HepG2 (cell line): Measurements from ENCODE around the gene FAM20C.

ENCODE experiments used
- AGO2 ChIP-seq: fragments of 200-400 bp; formaldehyde crosslinking; optimal IDR thresholded peaks from 2 replicates; pipeline ENCODE3; 2017; ENCODE audit warnings: mild to moderate bottlenecking, low read depth, low read length, moderate library complexity
- CCAR2 ChIP-seq: fragments of 200-400 bp; formaldehyde crosslinking; optimal IDR thresholded peaks from 2 replicates; pipeline ENCODE3; 2018; ENCODE audit warnings: low read depth, mild to moderate bottlenecking, low read length, moderate library complexity
- NR3C1 ChIP-seq: sonication (generic); formaldehyde crosslinking; IDR thresholded peaks from 2 replicates; pipeline ENCODE4 v1.4.0; 2020; ENCODE audit warnings: missing genetic modification reagents
- POLR2A ChIP-seq, 2 experiments: IDR thresholded peaks; 2 replicates each; pipeline ENCODE4 v1.6.1; 2011; ENCODE audit warnings: low read depth in 2 of 2, low read length in 2 of 2, mild to moderate bottlenecking in 1 of 2, moderate library complexity in 1 of 2; ENCODE audit not compliant: insufficient read depth in 1 of 2
- POLR2AphosphoS2 ChIP-seq: IDR thresholded peaks from 2 replicates; pipeline ENCODE4 v1.6.1; 2011; ENCODE audit warnings: low read depth, low read length, improper control_type of control experiment
- RAD21 ChIP-seq: fragments of 450-650 bp; formaldehyde crosslinking; IDR thresholded peaks from 2 replicates; pipeline ENCODE4 v1.5.0; 2020; ENCODE audit warnings: mild to moderate bottlenecking
- SAFB2 ChIP-seq: sonication (generic); formaldehyde crosslinking; IDR thresholded peaks from 2 replicates; pipeline ENCODE4 v1.5.1; 2020; ENCODE audit warnings: missing genetic modification reagents, low read depth, mild to moderate bottlenecking, borderline replicate concordance
- ZC3H13 ChIP-seq: sonication (generic); formaldehyde crosslinking; IDR thresholded peaks from 2 replicates; pipeline ENCODE4 v1.8.1; 2023; ENCODE audit warnings: mild to moderate bottlenecking, missing genetic modification reagents, moderate library complexity
- ZNF33A ChIP-seq: sonication (generic); formaldehyde crosslinking; IDR thresholded peaks from 2 replicates; pipeline ENCODE4 v1.5.1; 2020; ENCODE audit warnings: missing genetic modification reagents, mild to moderate bottlenecking, moderate library complexity, borderline replicate concordance
- ZNF777 ChIP-seq: sonication (generic); formaldehyde crosslinking; IDR thresholded peaks from 2 replicates; pipeline ENCODE4 v1.4.0; 2020; ENCODE audit warnings: missing genetic modification reagents
- TF ChIP-seq, protein P1 (sequence below): sonication (generic); formaldehyde crosslinking; IDR thresholded peaks from 2 replicates; pipeline ENCODE4 v1.5.0; 2020; ENCODE audit warnings: mild to moderate bottlenecking, missing genetic modification reagents, moderate library complexity
- TF ChIP-seq, protein P2 (sequence below): IDR thresholded peaks from 2 replicates; pipeline ENCODE4 v1.6.1; 2012; ENCODE audit warnings: inconsistent platforms
- TF ChIP-seq, protein P3 (sequence below): sonication (generic); formaldehyde crosslinking; IDR thresholded peaks from 2 replicates; pipeline ENCODE4 v1.4.0; 2020; ENCODE audit warnings: missing genetic modification reagents

DNA sequence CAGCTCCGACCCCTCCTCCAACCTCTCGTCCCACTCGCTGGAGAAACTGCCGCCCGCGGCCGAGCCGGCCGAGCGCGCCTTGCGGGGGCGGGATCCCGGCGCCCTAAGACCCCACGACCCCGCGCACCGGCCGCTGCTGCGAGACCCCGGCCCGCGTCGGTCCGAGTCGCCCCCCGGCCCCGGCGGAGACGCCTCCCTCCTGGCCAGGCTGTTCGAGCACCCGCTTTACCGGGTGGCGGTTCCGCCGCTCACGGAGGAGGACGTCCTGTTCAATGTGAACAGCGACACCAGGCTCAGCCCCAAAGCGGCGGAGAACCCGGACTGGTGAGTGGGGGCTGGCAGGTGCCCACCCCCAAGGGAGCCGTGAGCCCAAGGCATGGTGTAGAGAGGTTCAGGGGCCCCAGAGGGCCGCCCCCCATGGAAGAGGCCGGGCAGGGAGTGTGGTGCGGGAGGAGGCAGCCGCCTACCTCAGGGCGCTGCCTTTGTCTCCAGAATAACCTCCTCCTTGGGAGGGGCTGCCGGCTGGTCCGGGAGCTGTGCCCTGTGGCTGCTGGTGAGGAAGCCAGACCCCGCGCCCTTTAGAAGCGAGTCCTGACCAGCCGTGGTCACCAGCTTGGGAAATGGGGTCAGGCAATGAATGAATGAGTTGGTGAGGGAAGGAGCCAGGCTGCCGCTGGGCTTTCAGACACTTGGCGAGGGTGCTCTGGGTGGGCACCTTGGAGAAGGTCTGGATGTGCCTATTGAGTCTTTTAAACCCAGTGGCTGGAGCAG lies 1.3 kb downstream of the FAM20C start:
- no peak for TF ChIP-seq ZNF33A (CRISPR knock-in tag)
- TF ChIP-seq, protein P1, sequence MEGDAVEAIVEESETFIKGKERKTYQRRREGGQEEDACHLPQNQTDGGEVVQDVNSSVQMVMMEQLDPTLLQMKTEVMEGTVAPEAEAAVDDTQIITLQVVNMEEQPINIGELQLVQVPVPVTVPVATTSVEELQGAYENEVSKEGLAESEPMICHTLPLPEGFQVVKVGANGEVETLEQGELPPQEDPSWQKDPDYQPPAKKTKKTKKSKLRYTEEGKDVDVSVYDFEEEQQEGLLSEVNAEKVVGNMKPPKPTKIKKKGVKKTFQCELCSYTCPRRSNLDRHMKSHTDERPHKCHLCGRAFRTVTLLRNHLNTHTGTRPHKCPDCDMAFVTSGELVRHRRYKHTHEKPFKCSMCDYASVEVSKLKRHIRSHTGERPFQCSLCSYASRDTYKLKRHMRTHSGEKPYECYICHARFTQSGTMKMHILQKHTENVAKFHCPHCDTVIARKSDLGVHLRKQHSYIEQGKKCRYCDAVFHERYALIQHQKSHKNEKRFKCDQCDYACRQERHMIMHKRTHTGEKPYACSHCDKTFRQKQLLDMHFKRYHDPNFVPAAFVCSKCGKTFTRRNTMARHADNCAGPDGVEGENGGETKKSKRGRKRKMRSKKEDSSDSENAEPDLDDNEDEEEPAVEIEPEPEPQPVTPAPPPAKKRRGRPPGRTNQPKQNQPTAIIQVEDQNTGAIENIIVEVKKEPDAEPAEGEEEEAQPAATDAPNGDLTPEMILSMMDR (CRISPR knock-in tag): no peak; the same call in 1 of the 2 replicates
- TF ChIP-seq POLR2A (IDR thresholded peaks at IDR 0.05; ENCODE audit: insufficient read depth in 1 of 2, low read depth in 2 of 2, low read length in 2 of 2): no peak
- no peak for TF ChIP-seq SAFB2 (CRISPR knock-in tag)
- TF ChIP-seq POLR2AphosphoS2: no peak
- TF ChIP-seq, protein P2, sequence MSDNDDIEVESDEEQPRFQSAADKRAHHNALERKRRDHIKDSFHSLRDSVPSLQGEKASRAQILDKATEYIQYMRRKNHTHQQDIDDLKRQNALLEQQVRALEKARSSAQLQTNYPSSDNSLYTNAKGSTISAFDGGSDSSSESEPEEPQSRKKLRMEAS: no peak
- TF ChIP-seq, protein P3, sequence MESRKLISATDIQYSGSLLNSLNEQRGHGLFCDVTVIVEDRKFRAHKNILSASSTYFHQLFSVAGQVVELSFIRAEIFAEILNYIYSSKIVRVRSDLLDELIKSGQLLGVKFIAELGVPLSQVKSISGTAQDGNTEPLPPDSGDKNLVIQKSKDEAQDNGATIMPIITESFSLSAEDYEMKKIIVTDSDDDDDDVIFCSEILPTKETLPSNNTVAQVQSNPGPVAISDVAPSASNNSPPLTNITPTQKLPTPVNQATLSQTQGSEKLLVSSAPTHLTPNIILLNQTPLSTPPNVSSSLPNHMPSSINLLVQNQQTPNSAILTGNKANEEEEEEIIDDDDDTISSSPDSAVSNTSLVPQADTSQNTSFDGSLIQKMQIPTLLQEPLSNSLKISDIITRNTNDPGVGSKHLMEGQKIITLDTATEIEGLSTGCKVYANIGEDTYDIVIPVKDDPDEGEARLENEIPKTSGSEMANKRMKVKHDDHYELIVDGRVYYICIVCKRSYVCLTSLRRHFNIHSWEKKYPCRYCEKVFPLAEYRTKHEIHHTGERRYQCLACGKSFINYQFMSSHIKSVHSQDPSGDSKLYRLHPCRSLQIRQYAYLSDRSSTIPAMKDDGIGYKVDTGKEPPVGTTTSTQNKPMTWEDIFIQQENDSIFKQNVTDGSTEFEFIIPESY (CRISPR knock-in tag): no peak
- TF ChIP-seq RAD21: no peak
- TF ChIP-seq ZNF777 (CRISPR knock-in tag): no peak
- peak; percentile 89 for TF ChIP-seq AGO2
- no peak for TF ChIP-seq NR3C1 (CRISPR knock-in tag)
- TF ChIP-seq CCAR2: no peak
- no peak; the same call in 1 of the 2 replicates for TF ChIP-seq ZC3H13 (CRISPR knock-in tag)
